Omental fat pad (tissue), 4 donors: ENCODE measurements around the gene SCRG1. TPM values are rescaled to one million over a fixed set of nuclear protein-coding genes. Genes with fewer than 3 reads are reported as not detected.

Experiments
- ATAC-seq: fragments of 150-250 bp; one replicate; pipeline ENCODE4 v1.9.1; 2016; ENCODE audit warnings: mild to moderate bottlenecking, moderate library complexity; ENCODE audit not compliant: low FRiP score
- DNase-seq: peaks from one replicate; pipeline ENCODE4 v3.0.0-alpha.2; 2019; ENCODE audit warnings: low spot score
- total RNA-seq, 4 donors: library from RNA; depleted of rRNA; stranded (reverse); fragments of >200 nt; gene quantifications; one replicate each; pipeline ENCODE4 v1.1.0, GENCODE V29; 2016
- TF ChIP-seq, protein P1 (sequence below), 3 donors: fragments of 450-650 bp; IDR thresholded peaks; one replicate each; pipeline ENCODE4 v1.5.1; 2016 to 2017; ENCODE audit warnings: antibody characterized with exemption in 3 of 3, mild to moderate bottlenecking in 3 of 3, moderate library complexity in 2 of 3

The SCRG1 gene
- total RNA-seq, 4 donors from 2014 or later = 0.25 to 0.79 (median 0.50) TPM

DNA sequence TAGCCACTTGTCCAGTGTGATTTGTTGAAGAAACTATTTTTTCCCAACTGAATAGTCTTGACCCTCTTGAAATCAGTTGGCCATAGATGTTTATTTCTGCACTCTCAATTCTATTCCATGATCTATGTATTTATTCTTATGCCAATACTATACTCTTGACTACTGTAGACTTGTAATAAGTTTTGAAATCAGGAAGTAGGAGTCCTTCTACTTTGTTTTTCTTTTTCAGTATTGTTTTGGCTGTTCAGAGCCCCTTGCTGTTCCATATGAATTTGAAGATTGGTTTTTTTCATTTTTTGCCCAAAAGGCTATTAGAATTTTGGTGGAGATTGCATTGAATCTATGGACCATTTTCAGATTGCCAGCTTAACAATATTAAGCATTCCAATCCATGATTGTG, 17.9 kb downstream of the SCRG1 start:
- TF ChIP-seq, protein P1, sequence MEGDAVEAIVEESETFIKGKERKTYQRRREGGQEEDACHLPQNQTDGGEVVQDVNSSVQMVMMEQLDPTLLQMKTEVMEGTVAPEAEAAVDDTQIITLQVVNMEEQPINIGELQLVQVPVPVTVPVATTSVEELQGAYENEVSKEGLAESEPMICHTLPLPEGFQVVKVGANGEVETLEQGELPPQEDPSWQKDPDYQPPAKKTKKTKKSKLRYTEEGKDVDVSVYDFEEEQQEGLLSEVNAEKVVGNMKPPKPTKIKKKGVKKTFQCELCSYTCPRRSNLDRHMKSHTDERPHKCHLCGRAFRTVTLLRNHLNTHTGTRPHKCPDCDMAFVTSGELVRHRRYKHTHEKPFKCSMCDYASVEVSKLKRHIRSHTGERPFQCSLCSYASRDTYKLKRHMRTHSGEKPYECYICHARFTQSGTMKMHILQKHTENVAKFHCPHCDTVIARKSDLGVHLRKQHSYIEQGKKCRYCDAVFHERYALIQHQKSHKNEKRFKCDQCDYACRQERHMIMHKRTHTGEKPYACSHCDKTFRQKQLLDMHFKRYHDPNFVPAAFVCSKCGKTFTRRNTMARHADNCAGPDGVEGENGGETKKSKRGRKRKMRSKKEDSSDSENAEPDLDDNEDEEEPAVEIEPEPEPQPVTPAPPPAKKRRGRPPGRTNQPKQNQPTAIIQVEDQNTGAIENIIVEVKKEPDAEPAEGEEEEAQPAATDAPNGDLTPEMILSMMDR (IDR thresholded peaks at IDR 0.05) = no peak
- no peak for DNase-seq
- no peak for ATAC-seq

DNA sequence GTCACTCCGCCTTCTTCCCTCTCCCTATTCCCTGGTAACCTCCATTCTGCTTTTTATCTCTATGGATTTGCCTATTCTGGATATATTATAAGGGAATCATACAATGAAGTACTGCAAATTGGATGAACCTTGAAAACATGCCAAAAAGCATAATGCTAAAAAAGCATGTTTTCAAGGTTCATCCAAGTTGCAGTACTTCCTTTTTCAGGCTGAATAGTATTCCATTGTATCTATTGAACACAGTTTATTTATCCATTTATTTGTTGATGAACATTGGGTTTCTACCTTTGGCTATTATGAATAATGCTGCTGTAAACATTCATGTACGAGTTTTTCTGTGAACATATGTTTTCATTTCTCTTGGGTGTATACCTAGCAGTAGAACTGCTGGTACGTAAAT, 19.0 kb downstream of the SCRG1 start:
- TF ChIP-seq, protein P1 (IDR thresholded peaks at IDR 0.05) = no peak
- no peak for DNase-seq
- no peak for ATAC-seq

DNA sequence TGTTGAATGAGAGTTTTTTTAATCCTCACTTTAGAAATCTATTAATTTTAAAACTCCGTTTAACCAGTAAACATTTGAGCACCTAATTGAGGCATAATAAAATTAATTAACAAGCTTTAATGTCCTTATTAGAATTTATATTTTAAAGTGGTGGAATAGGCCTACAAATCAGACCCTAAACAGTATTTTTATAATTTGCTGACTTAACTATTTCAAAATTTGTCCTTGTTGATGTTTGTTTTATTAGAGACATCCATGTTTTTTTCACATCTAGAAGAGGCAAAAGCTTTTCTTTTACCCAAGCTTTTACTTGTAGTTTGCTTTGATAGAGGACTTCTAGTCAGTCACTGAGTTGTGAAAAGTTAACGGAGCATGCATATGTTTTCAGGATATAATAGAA, 24.3 kb downstream of the SCRG1 start:
- ATAC-seq (no peak), DNase-seq (no peak)
- TF ChIP-seq, protein P1 (IDR thresholded peaks at IDR 0.05) = no peak

DNA sequence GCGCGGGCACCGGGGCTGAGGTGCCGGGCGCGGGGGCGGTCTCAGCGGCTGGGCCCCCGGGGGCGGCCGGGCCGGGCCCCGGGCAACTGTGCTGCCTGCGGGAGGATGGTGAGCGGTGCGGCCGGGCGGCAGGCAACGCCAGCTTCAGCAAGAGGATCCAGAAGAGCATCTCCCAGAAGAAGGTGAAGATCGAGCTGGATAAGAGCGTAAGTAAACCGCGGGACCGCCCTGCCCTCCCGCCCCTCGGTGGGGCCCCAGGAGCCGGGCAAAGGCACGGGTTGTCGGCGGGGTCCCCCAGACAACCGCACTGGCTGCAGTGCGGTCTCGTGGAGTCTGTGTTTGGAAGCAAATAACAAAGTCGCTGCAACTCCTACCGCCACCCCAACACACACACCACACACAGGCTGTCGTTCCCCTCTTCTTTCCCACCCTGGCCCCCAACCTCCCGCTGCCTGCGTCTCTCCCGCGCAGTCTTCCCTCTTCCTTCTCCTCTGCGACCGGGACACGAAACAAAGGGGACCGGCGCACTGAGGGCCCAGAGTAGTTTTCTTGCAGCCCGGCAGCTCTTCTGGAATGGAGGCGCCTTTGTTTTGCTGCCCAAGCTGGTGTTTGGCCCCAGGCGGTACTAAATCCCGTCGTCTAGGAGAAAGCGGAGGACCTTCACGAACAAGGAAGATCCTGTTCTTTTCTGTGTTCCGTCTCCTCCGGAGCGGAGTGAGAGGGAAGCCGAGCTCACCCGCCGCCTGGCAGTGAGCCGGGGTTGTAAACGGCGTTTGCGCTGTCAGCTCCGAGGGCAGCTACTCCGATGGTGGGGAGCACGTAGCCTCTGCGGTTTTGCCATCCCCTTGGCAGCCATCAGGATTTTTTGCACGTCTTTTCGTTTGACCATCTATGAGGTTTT, 27.4 kb downstream of the SCRG1 start:
- ATAC-seq (peak; percentile 35), DNase-seq (peak; percentile 30)
- TF ChIP-seq, protein P1 (IDR thresholded peaks at IDR 0.05) = no peak

DNA sequence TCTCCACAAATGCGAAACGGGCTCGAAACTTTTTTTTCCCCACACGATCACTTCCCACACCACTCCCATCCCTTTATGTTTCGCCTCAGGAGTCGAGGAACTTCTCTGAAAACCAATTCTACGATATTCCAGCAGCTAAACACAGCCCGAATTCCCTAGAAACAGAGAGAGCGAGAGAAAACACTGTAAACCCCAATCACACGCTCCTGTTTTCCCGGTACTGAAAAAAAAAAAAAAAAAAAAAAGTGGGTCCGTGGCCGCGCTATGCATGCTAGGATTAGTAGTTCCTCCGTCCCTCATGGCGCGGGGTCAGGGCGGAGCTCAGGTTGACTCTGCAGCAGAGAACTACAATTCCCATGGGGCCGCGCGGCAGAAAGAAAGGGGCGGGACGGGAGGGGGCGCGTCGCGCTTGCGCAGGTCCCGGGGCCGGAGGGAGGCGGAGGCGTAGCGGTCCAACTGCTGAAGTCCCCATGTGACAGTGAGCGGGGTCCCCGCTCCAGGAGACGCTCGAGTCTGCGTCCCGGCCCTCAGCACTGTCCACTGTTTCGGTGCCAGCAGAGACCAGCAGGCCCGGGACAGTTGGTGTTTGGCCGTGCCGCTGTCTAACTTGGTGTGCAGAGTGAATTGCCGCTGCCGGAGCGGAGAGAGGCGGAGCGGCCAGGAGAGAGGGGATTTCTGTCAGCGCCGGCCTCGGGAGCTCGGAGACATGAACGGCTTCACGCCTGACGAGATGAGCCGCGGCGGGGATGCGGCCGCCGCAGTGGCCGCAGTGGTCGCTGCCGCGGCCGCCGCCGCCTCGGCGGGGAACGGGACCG, 28.2 kb downstream of the SCRG1 start, which contains the start of gene SAP30:
TSS of gene SAP30 (plus strand) at position 478 of the 815 bp plus-strand sequence. CDS start at position 707, 229 bp downstream.
- TF ChIP-seq, protein P1 (IDR thresholded peaks at IDR 0.05) = no peak
- peak; percentile 95 for ATAC-seq
- DNase-seq = peak; percentile 97

DNA sequence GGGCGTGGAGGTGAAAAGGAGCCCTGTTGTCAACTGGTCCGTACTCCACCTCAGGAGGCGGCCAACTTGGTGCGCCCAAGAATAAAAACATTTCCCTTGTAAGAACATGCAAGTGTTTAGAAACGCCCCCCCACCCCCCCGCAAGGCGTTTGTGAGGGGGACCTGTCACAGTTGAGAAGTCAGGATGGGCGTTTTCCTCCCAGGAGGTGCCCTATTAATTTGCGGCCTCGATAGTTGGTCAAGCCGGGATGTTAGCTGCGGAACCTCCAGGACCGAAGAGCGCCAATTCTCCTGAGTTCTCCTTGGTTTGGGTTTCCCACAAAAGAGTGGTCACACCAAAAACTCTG, 28.8 kb downstream of the SCRG1 start:
- TF ChIP-seq, protein P1 (IDR thresholded peaks at IDR 0.05) = no peak
- DNase-seq (peak; percentile 44), ATAC-seq (peak; percentile 14)
